MG63 (cell line): ENCODE measurements around the gene ATOSB. TPM values are rescaled to one million over a fixed set of nuclear protein-coding genes. Genes with fewer than 3 reads are reported as not detected.

Experiments used
- total RNA-seq: library from RNA; depleted of rRNA; stranded (reverse); fragments of >200 nt; shearing (Covaris generic); gene quantifications from 2 replicates; pipeline ENCODE4 v1.2.3, GENCODE V29; 2014; ENCODE audit warnings: low replicate concordance; rRNA removed

Gene ATOSB
- total RNA-seq, 1 experiment from 2014 or later: 2.0 TPM

Other genes starting within 250 kb of the ATOSB start
- not detected in 2 replicates for gene PHF24, start 157.6 kb downstream of the ATOSB start, total RNA-seq
- gene DNAJB5, start 126.1 kb downstream of the ATOSB start, total RNA-seq: 3.7 and 4.1 TPM in 2 replicates
- 120 and 139 TPM in 2 replicates for gene VCP, start 43.2 kb downstream of the ATOSB start, total RNA-seq
- 15.2 and 16.5 TPM in 2 replicates for gene FANCG, start 35.9 kb downstream of the ATOSB start, total RNA-seq
- 7.9 and 9.0 TPM in 2 replicates for gene PIGO, start 19.3 kb downstream of the ATOSB start, total RNA-seq
- gene STOML2, start 12.7 kb downstream of the ATOSB start, total RNA-seq: 152 and 209 TPM in 2 replicates
- 1.2 and 2.4 TPM in 2 replicates for gene UNC13B, start 46.1 kb upstream of the ATOSB start, total RNA-seq